Loucy (cell line): ENCODE measurements around the gene CSRP2.

Source experiments
- H2AFZ ChIP-seq: fragments of 200-600 bp; sonication (generic); 2 replicates; pipeline ENCODE4 v1.6.0; 2016; ENCODE audit warnings: antibody characterized with exemption, mild to moderate bottlenecking, low read length, moderate library complexity
- H3F3A ChIP-seq: fragments of 200-600 bp; 2 replicates; pipeline ENCODE4 v1.6.0; 2016; ENCODE audit warnings: antibody characterized with exemption, low read depth, mild to moderate bottlenecking
- H3K27me3 ChIP-seq: fragments of 200-600 bp; sonication (generic); 2 replicates; pipeline ENCODE4 v1.6.1; 2014; ENCODE audit warnings: low read length, mild to moderate bottlenecking; ENCODE audit not compliant: insufficient read depth, poor library complexity, severe bottlenecking
- H3K36me3 ChIP-seq: fragments of 200-600 bp; sonication (generic); 2 replicates; pipeline ENCODE4 v1.6.1; 2016; ENCODE audit warnings: low read length; ENCODE audit not compliant: insufficient read depth
- H3K4me1 ChIP-seq: fragments of 200-600 bp; sonication (generic); 2 replicates; pipeline ENCODE4 v1.5.1; 2014; ENCODE audit warnings: low read length, mild to moderate bottlenecking; ENCODE audit not compliant: insufficient read depth, poor library complexity, severe bottlenecking
- H3K4me2 ChIP-seq: fragments of 200-600 bp; sonication (generic); 2 replicates; pipeline ENCODE4 v1.6.0; 2014; ENCODE audit warnings: antibody characterized with exemption, low read length, low read depth, mild to moderate bottlenecking; ENCODE audit not compliant: poor library complexity, severe bottlenecking
- H3K4me3 ChIP-seq: fragments of 200-600 bp; sonication (generic); 2 replicates; pipeline ENCODE4 v1.5.1; 2014; ENCODE audit warnings: low read length, mild to moderate bottlenecking, mixed read lengths; ENCODE audit not compliant: poor library complexity, severe bottlenecking
- H3K79me2 ChIP-seq: fragments of 200-600 bp; sonication (generic); 2 replicates; pipeline ENCODE4 v1.6.1; 2014; ENCODE audit warnings: low read length; ENCODE audit not compliant: insufficient read depth
- H3K9ac ChIP-seq: fragments of 200-600 bp; sonication (generic); 2 replicates; pipeline ENCODE4 v1.6.0; 2014; ENCODE audit warnings: mild to moderate bottlenecking, low read depth, low read length, moderate library complexity; ENCODE audit not compliant: poor library complexity, severe bottlenecking
- H3K9me2 ChIP-seq: fragments of 200-600 bp; sonication (generic); replicated peaks from 2 replicates; pipeline ENCODE4 v1.6.1; 2016; ENCODE audit warnings: low read depth, low read length, mixed read lengths
- H3K9me3 ChIP-seq: fragments of 200-600 bp; sonication (generic); 2 replicates; pipeline ENCODE4 v1.6.1; 2014; ENCODE audit warnings: mild to moderate bottlenecking, antibody characterized with exemption, low read length, low read depth; ENCODE audit not compliant: insufficient read depth
- H4K20me1 ChIP-seq: fragments of 200-600 bp; sonication (generic); 2 replicates; pipeline ENCODE4 v1.6.0; 2014; ENCODE audit warnings: antibody characterized with exemption, low read length, mild to moderate bottlenecking; ENCODE audit not compliant: insufficient read depth, poor library complexity, severe bottlenecking
- CTCF ChIP-seq: fragments of 200-600 bp; sonication (generic); conservative IDR thresholded peaks from 2 replicates; pipeline ENCODE4 v1.5.1; 2014; ENCODE audit warnings: mild to moderate bottlenecking, antibody characterized with exemption, low read length
- EZH2phosphoT487 ChIP-seq: fragments of 200-600 bp; IDR thresholded peaks from 2 replicates; pipeline ENCODE4 v1.6.1; 2018; ENCODE audit warnings: antibody characterized with exemption, mild to moderate bottlenecking, moderate library complexity, borderline replicate concordance

CSRP2 gene

DNA sequence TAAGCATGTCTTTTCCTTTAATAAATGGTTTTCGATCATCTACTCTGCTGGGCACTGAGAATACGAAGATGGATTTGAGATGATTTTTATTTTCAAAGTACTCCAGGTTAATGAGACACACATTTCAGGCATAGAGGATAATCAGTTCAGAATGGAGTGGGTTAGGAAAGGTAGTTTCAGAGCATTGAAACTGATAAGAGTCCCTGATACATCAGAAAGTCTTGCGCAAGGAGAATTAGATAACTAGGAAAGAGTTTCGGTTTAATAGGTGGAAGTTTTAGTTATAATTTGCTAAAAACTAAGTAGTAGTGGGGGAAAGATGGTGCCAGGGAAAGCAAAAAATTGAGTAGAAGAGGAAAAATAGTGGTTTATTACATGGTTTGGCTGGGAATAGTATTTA lies 64.8 kb downstream of the CSRP2 start:
- no peaks in the 10 kb centered on the region for H3K79me2 ChIP-seq
- no peaks in the 10 kb centered on the region for H4K20me1 ChIP-seq
- no peaks in the 10 kb centered on the region for H3K9me3 ChIP-seq
- no peak overlapping the region for H3K4me3 ChIP-seq
- no peaks in the 10 kb centered on the region for H3K4me1 ChIP-seq
- H3K36me3 ChIP-seq = peaks cover 47% of the 10 kb centered on the region
- H3K4me2 ChIP-seq = no peak overlapping the region
- no peaks in the 10 kb centered on the region for H3K27me3 ChIP-seq
- no peak overlapping the region for H2AFZ ChIP-seq
- H3F3A ChIP-seq = no peaks in the 10 kb centered on the region
- TF ChIP-seq EZH2phosphoT487 (no peak), CTCF (no peak)
- no peak overlapping the region for H3K9ac ChIP-seq
- H3K9me2 ChIP-seq = no peaks in the 10 kb centered on the region

- H3K36me3 ChIP-seq = peaks cover 49% of the 10 kb centered on the region
These were observed 65.6 kb downstream of the CSRP2 start for GRCh38 chr12:76813265-76813664.

DNA sequence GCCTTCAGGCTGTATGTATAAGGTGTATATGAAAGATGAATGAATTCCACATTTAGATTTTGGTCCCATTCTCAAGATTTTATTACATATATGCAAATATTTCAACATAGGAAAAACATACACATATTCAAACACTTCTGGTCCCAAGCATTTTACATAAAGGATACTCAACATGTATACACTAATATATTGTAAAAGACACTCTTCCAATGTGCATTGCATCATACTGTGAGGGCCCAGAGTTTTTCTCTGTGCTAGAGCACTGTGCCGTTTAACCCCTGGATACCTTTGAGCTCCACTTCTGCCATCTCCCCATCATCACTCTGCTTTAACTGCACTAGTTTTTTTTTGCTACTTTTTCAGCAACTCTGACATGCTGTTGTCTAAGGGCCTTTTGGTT lies 66.8 kb downstream of the CSRP2 start:
- Histone ChIP-seq H3K4me1 (no peaks in the 10 kb centered on the region), H3K27me3 (no peaks in the 10 kb centered on the region), H2AFZ (no peak overlapping the region), H3F3A (no peaks in the 10 kb centered on the region), H3K9me3 (no peaks in the 10 kb centered on the region), H3K9ac (no peak overlapping the region), H3K9me2 (no peaks in the 10 kb centered on the region), H3K4me2 (no peak overlapping the region), H3K4me3 (no peak overlapping the region), H3K79me2 (no peaks in the 10 kb centered on the region), H3K36me3 (peaks cover 58% of the 10 kb centered on the region), H4K20me1 (no peaks in the 10 kb centered on the region)
- TF ChIP-seq CTCF (no peak), EZH2phosphoT487 (no peak)

More at GRCh38 chr12:76813265-76813664, 65.6 kb downstream of the CSRP2 start:
- Histone ChIP-seq H3K9me3 (no peaks in the 10 kb centered on the region), H3K9me2 (no peaks in the 10 kb centered on the region), H3K4me3 (no peak overlapping the region), H3K4me1 (no peaks in the 10 kb centered on the region), H4K20me1 (no peaks in the 10 kb centered on the region), H2AFZ (no peak overlapping the region), H3K27me3 (no peaks in the 10 kb centered on the region), H3K9ac (no peak overlapping the region), H3K79me2 (no peaks in the 10 kb centered on the region), H3F3A (no peaks in the 10 kb centered on the region), H3K4me2 (no peak overlapping the region)
- TF ChIP-seq CTCF (no peak), EZH2phosphoT487 (no peak)
